ENCODE measurements around the gene MAPK1IP1L.
"Not testable (repeated sequence)": the region's sequence is repeated elsewhere in the genome, so short reads cannot be mapped to it uniquely, and the experiment has no call there.

The MAPK1IP1L gene

DNA sequence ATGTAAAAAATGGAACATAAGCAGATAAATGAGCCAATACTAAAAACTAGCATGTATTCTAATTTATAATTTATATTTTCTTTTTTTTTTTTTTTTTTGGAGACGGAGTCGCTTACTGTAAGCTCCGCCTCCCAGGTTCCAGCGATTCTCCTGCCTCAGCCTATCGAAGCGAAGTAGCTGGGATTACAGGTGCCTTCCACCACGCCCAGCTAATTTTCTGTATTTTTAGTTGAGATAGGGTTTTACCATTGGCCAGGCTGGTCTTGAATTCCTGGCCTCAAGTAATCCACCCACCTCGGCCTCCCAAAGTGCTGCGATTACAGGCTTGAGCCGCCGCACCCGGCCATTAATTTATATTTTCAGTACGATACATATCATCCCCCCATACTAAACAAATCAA, 2.7 kb downstream of the MAPK1IP1L start:
- DNase-seq (ENCODE audit: low spot score): no peak

DNA sequence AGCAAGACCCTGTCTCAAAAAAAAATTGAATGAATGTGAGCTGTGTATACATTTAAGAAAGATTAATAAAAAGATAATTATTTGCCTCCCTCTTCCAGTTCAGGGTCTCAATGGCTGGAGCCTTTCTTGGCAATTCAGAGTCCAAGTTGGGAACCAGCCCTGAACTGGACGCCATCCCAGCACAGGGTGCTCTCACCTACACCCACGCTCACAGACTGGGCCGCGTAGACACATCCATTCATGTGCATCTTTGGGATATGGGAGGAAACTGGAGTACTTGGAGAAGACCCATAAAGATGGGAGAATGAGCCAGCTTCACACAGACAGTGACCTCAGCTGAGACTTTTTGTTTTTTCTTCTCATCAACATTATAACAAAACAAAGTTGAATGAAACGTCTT, 6.5 kb downstream of the MAPK1IP1L start:
- no peak for DNase-seq (ENCODE audit: low spot score)

DNA sequence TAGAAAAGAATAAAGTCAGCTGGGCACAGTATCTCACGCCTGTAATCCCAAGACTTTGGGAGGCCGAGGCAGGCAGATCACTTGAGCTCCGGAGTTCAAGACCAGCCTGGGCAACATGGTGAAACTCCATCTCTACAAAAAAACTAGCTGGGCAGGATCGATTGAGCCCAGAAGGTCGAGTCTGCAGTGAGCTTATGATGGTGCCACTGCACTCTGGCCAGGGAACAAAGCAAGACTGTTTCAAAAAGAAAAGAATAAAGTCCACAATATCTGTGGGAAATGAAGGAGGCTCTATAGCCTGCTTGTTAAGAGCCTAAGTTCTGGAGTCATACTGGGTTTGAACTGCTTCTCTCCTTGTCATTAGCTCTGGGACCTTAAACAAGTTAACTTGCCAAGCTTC, 7.9 kb downstream of the MAPK1IP1L start:
- no peak for DNase-seq (ENCODE audit: low spot score)

DNA sequence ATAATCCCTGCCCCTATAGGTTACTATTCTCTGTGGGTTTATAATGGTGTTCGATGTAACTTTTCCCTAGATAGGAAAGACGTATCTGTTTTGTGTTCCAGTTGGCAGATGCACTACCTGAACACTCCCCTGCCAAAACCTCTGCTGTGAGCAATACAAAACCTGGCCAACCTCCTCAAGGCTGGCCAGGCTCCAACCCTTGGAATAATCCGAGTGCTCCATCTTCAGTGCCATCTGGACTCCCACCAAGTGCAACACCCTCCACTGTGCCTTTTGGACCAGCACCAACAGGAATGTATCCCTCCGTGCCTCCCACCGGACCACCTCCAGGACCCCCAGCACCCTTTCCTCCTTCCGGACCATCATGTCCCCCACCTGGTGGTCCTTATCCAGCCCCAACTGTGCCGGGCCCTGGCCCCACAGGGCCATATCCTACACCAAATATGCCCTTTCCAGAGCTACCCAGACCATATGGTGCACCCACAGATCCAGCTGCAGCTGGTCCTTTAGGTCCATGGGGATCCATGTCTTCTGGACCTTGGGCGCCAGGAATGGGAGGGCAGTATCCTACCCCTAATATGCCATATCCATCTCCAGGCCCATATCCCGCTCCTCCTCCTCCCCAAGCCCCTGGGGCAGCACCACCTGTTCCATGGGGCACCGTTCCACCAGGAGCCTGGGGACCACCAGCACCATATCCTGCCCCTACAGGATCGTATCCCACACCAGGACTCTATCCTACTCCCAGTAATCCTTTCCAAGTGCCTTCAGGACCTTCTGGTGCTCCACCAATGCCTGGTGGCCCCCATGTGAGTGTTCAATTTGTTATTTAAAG, 11.3 kb downstream of the MAPK1IP1L start:
- no peak for DNase-seq (ENCODE audit: low spot score)

DNA sequence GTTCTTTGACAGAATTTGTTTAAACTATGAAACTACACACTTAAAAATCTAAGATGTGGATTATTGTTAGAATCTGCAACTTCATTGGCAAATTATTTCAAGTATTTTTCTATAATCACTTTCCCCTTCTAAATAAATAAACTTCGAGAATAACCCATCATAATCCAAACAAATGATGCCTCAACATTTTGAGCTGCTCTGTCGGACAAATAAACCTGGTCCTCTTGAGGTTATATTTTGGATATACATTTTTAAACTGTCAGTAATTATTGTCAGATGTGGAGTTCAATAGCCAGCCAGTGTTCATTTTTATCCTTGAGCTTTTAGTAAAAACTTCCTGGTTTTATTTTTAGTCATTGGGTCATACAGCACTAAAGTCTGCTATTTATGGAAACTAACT, 13.4 kb downstream of the MAPK1IP1L start:
- DNase-seq (ENCODE audit: low spot score): not testable (repeated sequence)

DNA sequence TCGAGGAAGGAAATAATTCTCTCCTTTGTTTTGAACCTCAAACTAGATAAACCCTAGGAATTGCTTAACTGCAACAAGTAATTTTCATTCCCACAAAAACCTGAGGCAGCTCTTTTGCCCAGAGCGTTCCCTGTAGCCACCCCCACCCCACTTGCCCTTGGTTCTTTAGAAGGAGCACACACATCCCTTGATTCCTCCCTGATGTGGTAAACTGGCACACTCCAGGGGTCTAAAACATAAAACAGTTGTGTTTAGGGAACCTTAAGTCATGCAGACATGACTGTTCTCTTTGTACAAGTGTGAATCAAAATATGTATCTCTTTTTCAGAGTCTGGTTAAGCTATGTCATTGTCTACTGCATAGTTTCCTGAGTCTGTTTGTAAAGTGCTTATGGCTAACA, 14.0 kb downstream of the MAPK1IP1L start:
- DNase-seq (ENCODE audit: low spot score): no peak

DNA sequence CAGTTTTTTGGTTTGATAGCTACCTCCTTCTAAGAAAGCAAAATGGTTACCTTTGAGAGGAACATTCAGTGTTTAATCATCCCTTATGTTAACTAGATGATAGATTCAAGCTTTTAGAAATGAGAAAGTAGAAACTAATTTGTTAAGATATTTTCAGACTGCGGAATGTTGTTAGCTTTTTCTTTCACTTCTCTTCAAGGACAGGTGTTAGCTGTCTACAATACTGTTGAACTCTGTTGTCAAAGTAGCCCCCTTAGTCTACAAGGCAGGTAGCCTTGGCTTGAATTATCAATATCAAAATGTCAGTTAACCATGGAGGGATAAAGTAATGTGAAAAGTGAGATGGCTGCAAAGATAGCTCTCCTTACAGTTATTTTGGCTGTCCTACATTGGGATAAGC, 14.8 kb downstream of the MAPK1IP1L start:
- no peak for DNase-seq (ENCODE audit: low spot score)

DNA sequence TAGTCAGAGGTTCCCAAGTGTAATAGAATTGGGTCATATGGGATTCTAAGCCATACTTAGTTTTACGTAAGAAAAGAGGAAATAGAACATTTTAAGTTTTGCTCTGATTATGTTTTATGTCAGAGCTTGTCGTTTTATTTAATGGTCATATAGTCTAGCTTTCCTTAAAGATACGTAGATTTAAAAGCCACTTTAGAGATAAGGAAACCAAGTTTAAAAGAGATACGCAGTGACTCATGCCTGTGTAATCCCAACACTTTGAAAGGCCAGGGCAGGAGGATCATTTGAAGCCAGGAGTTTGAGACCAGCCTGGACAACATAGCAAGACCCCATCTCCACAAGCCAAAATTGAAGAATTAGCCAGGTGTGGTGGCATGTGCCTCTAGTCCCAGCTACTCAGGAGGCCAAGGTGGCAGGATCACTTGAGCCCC, 19.5 kb downstream of the MAPK1IP1L start:
- DNase-seq (ENCODE audit: low spot score): no peak

DNA sequence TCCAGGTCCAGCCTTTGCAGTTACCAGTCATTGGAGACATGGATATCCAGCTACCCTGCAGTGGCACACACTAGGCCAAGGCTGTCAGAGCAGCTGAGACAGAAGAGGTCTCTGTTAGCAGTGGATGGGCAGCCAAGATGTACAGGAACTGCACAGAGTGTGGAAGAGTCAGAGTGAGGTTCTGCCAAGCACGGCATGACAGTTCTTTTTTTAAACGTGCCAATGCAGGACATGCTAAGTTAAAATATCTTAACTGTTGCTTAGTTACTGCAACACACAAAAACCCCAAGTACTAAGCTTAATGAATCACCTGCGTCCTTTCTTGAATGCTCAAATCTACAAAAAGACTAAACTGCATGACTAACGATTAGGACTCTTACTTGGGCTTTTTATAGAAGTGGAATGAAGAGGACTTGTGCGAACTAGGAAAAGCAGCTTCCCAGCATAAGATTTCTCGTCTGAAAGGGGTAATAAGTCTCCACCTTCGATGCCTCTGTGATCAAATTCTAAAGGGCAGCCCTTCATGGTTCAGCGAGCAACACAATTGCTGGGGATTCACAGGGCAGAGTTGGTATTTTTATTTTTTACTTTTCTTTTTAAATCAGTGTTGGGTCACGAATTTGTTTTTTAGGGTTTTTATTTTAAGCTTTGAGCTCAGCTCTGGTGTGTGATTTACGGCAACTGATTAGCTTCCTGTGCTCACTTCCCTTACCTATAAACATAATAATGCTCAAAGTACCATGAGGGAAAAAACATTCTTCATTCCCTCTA, 20.6 kb downstream of the MAPK1IP1L start:
- DNase-seq (ENCODE audit: low spot score): no peak

DNA sequence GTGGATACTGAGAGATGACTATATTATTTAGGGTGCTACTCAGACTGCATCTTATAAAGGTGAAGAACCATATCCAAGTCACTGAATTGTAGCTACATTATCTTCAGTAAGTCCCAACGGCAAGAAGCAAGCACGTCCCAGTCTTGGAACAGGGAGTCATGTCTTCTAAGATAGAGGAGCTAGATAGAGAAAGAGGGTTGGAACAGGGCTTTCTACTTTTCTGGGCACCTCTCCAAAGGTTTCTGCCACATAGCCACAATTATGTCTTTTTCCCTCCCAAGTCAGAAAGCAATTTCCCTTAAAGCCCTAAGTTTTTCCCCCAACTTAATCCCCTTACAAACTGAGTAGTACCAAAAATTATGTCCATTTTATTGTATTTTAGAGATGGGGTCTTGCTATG, 22.4 kb downstream of the MAPK1IP1L start:
- DNase-seq (ENCODE audit: low spot score): no peak

DNA sequence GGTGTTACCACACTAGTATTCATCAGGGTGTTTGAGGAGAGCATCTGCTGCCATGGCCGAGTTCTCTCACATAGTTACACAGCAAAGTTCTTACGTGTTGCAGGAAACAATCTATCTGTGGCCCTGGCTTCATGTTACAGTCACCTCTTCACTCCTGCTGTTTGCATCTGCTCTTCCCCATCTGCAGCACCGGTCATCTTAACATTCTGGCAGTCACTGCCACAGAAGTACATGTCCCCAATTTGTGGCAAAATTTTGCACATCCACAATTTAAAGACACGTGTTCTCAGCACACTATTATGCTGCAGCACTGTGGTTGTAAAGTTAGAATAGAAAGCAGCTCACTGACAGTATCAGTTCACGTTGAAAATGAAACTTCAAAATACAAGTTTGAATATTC, 23.2 kb downstream of the MAPK1IP1L start:
- DNase-seq (ENCODE audit: low spot score): no peak

DNA sequence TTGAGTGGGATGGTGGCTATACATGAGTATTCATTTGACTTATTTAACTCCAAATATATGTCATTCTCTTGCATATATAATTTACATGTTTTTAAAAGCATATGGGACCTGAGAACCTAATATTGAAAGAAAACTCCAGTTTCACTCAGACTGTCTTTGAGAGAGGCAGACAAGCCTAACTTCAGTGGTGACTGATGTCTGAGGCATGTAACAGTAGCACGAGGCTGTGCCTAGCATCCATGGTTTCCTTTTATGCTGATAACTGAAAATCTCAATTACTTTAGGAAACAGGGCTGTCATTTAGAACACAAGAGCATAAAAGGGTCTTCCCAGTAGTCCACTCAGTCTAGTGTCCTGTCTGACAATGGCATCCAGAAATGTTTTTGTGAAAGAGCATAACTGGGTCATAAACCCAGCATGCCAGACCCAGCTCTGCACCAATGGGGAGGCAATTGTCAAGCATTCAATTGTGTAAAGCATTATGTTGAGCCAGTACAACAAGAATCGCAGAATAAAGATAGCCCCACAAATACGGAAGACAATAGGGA, 24.3 kb downstream of the MAPK1IP1L start:
- no peak for DNase-seq (ENCODE audit: low spot score)

DNA sequence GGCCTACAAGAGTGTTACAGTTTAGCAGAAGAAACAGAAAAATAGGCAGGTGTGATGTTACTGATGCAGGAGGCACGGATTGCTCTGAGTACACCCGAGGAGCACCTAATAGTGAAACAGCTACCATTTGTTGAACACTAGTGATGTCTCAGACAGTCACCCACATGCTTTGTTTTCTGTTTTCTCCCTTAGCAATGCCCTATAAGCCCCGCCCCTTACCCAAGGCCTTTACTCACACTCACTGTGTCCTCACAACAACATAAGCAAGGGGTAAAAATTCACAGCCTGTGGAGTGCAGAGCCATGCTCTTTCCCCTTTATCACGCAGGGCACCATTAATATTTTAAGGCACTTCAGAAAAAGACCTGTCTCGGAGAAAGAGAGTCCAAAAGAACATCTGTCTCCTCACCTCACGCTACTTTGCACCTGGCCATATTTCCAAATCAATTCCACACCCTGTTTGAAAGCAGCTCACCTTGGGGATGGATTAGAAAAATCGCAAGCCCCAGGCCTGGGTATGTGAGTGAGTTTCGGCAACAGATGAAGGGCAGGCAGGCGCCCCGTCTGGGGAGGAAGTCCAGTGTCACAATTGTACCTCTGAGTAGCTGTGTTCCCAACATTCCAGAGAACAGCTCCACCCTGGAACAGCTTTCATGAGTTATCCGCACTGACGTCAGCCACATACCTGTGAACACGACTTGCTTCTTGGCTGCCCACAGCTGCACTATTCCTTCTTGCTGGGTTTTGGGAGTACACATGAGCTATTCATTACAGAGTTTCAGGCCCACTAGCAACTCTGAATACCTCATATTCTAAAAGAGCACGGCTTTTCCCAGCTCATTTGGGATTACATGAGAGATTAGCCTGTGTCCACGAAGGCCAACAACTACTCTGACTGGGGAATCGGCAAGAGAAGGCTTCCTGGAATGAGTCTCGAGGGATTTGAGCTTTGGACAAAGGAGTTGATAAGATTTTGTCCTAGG, 26.0 kb downstream of the MAPK1IP1L start:
- no peak for DNase-seq (ENCODE audit: low spot score)

DNA sequence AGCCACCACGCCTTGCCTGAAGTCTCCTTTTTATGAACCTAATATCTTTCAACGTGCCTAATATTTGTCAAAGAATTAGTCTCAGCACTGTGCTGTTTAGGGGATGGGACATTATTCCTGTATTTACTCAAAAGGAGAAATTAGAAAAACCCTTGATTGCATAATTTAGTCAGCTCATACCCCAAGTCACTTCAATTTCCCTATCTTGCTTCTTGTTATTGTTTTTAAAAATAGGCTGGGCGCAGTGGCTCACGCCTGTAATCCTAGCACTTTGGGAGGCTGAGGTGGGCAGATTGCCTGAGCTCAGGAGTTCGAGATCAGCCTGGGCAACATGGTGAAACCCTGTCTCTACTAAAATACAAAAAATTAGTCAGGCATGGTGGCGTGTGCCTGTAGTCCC, 28.5 kb downstream of the MAPK1IP1L start:
- DNase-seq (ENCODE audit: low spot score): not testable (repeated sequence)

DNA sequence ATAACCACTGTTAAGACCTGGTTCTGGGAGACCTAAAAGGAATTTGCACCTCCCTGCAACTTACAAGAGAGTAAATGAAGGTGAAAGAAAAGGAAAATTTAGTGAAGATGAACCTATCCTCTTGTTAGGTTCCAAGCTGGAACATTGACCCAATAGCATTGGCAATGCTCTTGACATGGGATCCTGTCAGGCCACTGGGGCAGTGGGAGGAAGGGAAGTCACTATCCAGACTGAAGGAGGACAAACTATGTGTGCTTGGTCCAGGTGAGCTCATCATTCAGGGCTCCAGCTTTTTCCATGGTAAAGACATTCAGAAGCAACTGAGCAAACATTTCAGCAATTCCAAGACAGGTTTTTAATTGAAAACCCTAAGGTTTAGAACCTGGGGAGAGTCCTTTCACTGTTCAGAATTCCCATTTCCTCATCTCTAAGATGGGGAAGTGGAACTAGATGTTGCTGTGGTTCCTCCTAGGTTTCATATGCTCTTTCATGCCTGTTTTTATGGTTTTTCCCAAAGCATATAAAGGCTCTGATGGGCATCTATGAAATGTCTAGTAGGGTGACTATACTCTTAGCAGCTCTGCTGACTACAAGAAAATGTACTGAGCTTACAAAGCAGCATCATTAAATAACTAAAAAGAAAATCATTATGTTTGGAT, 33.1 kb downstream of the MAPK1IP1L start:
- no peak for DNase-seq (ENCODE audit: low spot score)

DNA sequence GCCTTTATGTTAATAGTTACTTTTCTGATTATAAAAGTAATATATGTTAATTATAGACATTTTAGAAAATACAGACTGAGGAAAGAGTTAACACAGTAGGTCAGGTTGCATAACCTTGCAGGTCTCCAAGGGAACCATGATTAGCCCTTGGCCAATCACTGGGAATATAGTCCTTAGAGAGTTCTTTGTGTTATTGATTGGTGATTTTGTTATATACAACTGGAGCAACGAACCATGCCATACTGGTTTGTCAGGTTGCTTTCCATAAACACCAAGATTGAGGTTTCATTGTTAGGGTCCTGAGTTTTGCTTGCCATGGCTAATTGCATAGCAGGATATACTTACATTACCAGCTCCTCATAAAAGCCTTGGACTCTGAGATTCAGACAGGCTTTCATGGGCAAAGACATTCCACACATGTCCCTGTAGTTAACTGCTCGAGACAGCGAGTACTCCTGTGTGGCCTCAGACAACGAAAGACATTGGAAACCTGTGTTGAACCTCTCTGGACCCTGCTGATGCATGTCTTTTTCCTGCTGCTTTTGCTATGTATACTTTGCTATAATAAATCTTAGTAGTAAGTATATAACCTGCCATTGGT, 33.7 kb downstream of the MAPK1IP1L start:
- DNase-seq (ENCODE audit: low spot score): no peak

DNA sequence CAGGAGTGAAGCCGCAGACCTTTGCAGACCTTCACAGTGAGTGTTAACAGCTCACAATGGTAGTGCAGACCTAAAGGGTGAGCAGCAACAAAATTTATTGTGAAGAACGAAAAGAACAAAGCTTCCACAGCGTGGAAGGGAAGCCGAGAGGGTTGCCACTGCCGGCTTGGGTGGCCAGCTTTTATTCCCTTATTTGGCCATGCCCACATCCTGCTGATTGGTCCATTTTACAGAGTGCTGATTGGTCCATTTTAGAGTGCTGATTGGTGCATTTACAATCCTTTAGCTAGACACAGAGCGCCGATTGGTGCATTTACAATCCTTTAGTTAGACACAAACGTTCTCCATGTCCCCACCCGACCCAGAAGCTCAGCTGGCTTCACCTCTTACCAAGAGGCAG, 35.5 kb downstream of the MAPK1IP1L start:
- DNase-seq (ENCODE audit: low spot score): no peak

DNA sequence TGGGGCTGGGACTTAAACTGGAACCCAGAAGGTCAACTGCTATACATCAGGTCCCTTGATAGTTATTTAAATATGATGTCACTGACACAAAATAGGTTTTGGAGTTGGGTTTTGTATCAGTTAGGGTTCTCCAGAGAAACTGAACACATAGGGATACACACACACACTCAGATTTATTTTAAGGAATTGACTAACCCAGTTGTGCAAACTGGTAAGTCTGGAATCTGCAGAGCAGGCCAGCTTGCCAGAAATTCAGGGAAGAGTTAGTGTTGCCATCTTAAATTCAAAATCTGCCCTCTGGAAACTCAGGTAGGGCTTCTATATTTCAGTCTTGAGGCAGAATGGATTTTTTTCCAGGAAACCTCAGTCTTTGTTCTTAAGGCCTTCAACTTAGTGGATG, 36.9 kb downstream of the MAPK1IP1L start:
- no peak for DNase-seq (ENCODE audit: low spot score)

DNA sequence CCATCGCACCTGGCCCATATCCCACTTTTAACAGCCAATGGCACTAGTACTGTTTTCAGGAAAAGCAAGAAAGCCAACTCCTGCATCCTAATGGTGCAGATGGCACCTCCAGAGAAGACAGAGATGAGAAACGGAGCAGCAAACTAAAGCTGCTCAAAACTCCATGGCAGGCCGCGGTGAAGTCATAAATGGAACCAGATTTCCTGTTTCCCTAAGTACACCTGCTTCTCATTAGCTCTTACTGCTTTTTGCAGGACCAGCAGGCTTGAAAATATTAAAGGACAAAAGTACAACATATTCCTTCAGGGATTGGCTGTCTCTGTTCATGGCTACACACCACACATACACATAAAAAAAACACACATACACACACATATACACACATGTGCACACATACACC, 40.9 kb downstream of the MAPK1IP1L start:
- DNase-seq (ENCODE audit: low spot score): no peak
